GM19395 (cell line): ENCODE results near the gene ZNF365.
"Not testable (repeated sequence)": the region's sequence is repeated elsewhere in the genome, so short reads cannot be mapped to it uniquely, and the experiment has no call there.

Experiments used
- ATAC-seq: cut with Tn5 transposase; IDR thresholded peaks from one replicate; pipeline ENCODE4 v1.9.1; 2021; ENCODE audit warnings: mild to moderate bottlenecking, moderate library complexity; ENCODE audit not compliant: unreplicated experiment

The ZNF365 gene

GRCh38 chr10:62377026-62377415 lies 2.9 kb downstream of the ZNF365 start:
- no peak for ATAC-seq

GRCh38 chr10:62377966-62378365 lies 3.8 kb downstream of the ZNF365 start:
- ATAC-seq: no peak

GRCh38 chr10:62378877-62379276 lies 4.7 kb downstream of the ZNF365 start:
- not testable (repeated sequence) for ATAC-seq

DNA sequence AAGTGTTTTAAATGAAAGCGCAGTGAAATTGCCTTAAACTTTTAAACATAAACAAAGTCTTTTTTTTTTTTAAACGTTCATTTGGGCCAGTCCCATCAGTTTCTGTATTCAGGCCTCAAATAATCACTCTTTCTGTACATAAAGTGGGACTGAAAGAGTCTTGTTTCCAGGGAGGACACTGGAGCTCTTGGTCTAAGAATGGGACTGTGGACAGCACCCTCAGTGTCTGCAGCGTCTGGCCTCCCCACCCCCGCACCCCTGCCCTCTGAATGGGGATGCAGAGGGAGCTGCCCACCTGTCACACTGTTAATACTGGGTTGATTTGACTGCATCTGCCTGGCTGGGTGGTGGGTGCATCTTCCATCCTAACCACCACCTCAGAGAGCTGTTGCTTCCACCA lies 5.2 kb downstream of the ZNF365 start:
- ATAC-seq: no peak

DNA sequence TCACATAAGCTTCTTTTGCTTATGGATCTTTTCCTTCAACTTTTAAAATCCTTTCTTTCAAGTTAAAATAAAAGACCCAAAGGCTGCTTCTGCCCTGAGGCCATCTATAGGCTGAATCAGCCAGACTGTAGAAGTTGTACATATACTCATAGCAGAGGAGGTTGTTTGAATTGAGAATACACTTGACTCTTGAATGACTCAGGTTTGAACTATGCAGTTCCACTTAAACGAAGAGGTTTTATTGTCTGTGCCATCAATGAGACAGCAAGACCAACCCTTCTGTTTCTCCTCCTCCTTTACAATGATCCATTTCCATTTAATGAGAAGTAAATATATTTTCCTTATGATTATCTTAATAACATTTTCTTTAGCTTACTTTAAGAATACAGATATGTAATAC lies 5.8 kb downstream of the ZNF365 start:
- ATAC-seq: no peak

- ATAC-seq: no peak
Measured at GRCh38 chr10:62381385-62382102, 7.4 kb downstream of the ZNF365 start.

DNA sequence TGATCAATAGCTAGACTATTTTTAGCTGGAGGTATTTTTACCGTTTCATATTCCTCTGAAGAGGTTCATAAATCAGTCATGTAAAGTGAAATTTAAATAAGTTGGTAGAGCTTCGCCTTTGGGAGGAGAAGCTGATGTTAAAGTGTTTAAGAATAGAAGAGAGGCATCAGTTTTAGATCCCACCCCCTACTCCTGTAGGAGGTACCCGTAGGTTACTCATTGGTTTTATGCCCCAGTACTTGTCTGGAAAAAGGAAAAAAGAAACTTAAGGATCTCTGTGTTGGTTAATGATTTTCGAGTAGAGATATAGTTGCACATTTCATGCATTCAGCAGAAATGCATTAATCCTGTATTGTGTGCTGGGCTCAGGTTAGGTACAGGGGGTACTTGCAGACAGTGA lies 8.7 kb downstream of the ZNF365 start:
- no peak for ATAC-seq

- peak; percentile 71 for ATAC-seq
Measured at GRCh38 chr10:62384057-62384446, 9.9 kb downstream of the ZNF365 start.

- ATAC-seq: no peak
Measured at GRCh38 chr10:62384447-62385081, 10.4 kb downstream of the ZNF365 start.

DNA sequence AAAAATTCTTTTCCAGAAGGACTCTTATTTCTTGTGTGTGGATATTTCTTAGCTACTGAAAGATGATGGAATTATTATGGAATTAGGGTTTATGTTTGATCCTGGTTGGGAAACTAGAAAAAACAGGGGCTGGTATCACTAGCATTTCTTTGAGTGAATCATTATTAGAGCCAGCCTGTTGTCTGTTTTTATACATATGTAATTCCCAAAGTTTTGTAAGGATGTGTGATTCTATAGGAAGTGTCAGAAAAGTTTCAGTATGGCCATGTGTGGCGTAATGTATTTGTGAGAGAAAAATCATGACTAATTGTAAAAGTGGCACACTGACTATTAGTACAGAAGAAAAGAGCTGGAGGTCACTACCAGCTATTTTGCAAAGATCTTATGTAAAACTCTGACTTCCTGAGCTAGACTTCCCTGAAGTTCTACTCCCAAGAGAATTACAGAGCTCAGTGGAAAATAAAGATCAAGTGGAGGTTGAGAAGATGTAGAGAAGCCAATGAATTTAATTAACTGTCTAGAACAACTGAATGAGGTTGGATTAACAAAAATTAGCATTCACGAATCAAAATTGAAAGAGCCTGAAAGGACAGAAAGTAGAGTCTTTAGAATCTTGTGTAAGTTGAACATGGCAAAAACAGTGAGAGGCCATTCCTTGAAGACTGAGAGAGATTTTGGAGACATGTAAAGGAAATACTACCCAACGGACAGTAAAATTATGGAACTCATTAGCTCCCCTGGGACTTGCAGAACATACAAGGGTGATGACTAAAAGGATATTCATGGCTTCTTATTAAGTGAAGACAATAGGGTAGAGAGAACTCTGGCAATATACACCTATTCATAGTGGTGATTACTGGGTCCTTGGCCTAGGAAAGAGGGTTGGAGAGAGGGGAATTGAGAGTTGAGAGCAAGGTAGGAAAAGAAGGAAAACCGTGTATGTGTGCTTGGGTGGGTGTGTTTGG lies 12.5 kb downstream of the ZNF365 start:
- no peak for ATAC-seq

DNA sequence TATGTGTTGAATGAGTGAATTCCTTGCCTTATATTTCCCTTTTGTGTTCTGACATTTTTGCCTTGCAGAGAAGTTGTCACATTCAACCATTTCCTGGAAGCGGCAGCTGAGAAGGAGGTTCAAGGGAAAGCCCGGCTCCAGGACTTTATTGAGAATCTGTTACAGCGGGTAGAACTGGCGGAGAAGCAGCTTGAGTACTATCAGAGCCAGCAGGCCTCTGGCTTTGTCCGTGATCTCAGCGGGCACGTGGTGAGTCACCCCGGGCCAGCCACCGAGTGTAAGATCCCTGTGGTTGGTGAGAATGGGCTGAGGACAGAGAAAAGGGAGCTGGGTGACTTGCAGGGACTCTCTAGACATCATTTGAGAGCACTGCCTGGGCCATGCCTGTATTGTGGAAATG lies 14.2 kb downstream of the ZNF365 start:
- ATAC-seq: no peak

GRCh38 chr10:62390497-62391176 lies 16.5 kb downstream of the ZNF365 start:
- ATAC-seq: no peak

DNA sequence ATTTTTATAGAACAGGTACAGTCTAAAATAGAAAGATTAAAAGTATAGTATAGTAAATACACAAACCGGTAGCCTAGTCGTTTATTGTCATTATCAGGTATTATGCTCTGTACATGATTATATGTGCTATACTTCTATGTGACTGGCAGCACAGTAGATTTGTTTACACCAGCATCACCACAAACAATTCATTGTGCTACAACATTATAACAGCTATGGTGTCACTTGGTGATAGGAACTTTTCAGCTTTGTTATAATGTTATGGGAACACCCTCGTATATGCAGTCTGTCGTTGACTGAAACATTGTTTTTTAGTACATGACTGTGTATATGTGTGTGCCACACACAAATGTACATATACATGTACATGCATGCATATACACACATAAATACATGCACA lies 19.1 kb downstream of the ZNF365 start:
- ATAC-seq: no peak

- ATAC-seq: no peak
Measured at GRCh38 chr10:62394556-62395018, 20.4 kb downstream of the ZNF365 start.

- ATAC-seq: no peak
Measured at GRCh38 chr10:62395892-62396291, 21.7 kb downstream of the ZNF365 start.

GRCh38 chr10:62396864-62397263 lies 22.7 kb downstream of the ZNF365 start:
- ATAC-seq: no peak

GRCh38 chr10:62399211-62399610 lies 25.0 kb downstream of the ZNF365 start:
- no peak for ATAC-seq

DNA sequence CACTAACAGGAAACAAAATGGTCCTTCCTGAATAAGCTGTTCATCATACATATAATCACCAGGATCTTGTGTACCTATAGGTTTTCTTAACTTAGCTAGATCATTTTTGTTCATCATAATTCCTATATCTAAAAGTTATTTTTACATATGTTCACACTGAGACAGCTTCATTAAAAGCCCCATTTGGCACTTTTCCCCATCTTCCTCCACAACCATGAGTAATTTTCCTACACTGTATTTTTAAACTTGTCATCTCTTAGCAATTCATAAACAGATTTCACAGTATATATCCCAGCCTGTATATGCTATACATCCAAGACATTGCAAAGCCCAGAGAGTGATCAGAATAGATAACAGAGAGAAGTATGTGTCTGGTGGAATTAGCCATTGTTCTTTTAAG lies 28.3 kb downstream of the ZNF365 start:
- ATAC-seq: no peak

DNA sequence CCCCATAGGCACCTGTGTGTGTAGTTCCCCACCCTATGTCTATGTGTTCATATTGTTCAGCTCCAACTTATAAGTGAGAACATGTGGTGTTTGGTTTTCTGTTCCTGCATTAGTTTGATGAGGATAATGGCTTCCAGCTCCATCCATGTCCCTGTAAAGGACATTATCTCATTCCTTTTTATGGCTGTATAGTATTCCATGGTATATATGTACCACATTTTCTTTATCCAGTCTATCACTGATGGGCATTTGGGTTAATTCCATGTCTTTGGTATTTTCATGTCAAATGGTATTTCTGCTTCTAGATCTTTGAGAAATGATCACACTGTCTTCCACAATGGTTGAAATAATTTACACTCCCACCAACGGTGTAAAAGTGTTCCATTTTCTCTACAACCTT lies 36.4 kb downstream of the ZNF365 start:
- not testable (repeated sequence) for ATAC-seq

GRCh38 chr10:62410934-62411333 lies 36.8 kb downstream of the ZNF365 start:
- not testable (repeated sequence) for ATAC-seq

- no peak for ATAC-seq
Measured at GRCh38 chr10:62413048-62413447, 38.9 kb downstream of the ZNF365 start.
